ENCODE results near the gene EXD3. TPM values are rescaled to one million over a fixed set of nuclear protein-coding genes. Genes with fewer than 3 reads are reported as not detected.

EXD3 gene
- polyA plus RNA-seq, 1 of the 3 experiments (the other 2 are of a cell fraction) = 11.5 TPM

GRCh38 chr9:137464291-137464999, 41.5 kb upstream of the EXD3 start:
- H3K79me2 ChIP-seq (ENCODE audit: insufficient read depth) = no peaks in the 10 kb centered on the region
- no peaks in the 10 kb centered on the region for H3K9me3 ChIP-seq
- no peaks in the 10 kb centered on the region for H3K9me2 ChIP-seq
- no peak for DNase-seq
- no peaks in the 10 kb centered on the region for H3K27me3 ChIP-seq (ENCODE audit: insufficient read depth)
- ChIA-PET CTCF (interaction anchor here (1.4 kb wide), 1 partner anchor 42 kb away, joined by 3 read pairs; the partner anchor contains the start of gene EXD3), POLR2A (no interaction called here)
- peaks cover 3 to 4% of the 10 kb centered on the region in 2 experiments; a peak in 2 of 4 replicates for H3K4me1 ChIP-seq (ENCODE audit: control insufficient read depth in 1 of 2, insufficient read depth in 2 of 2, low read depth in 1 of 2, low read length in 1 of 2)
- WGBS (ENCODE audit: low lambda C conversion rate) = 89% methylated on average over 11 of the region's 28 CpGs
- H3K36me3 ChIP-seq (replicated peaks in 1 of 2; ENCODE audit: control insufficient read depth in 1 of 2, insufficient read depth in 2 of 2, low read length in 1 of 2) = no peaks in the 10 kb centered on the region
- H3K27ac ChIP-seq (ENCODE audit: low read depth in 2 of 2, low read length in 1 of 2) = no peak overlapping the region
- no peaks in the 10 kb centered on the region for H4K20me1 ChIP-seq (ENCODE audit: insufficient read depth)
- H3K9ac ChIP-seq = no peak overlapping the region
- no peak overlapping the region for H2AFZ ChIP-seq (ENCODE audit: low read depth)
- H3K4me3 ChIP-seq (ENCODE audit: low read depth in 2 of 2, low read length in 1 of 2) = no peak overlapping the region
- no peak overlapping the region for H3K4me2 ChIP-seq
- no peaks in the 10 kb centered on the region for H3F3A ChIP-seq (replicated peaks; ENCODE audit: insufficient read depth)
- TF ChIP-seq PBX3 (IDR thresholded peaks at IDR 0.05) (no peak), USF1 (IDR thresholded peaks at IDR 0.05; ENCODE audit: borderline replicate concordance, low read depth) (no peak), YY1 (IDR thresholded peaks at IDR 0.05; ENCODE audit: low read depth) (no peak), JUND (IDR thresholded peaks at IDR 0.05) (no peak), IRF3 (IDR thresholded peaks at IDR 0.05; ENCODE audit: low read depth, low read length) (no peak), MXI1 (IDR thresholded peaks at IDR 0.05; ENCODE audit: low read depth, low read length) (no peak), MEF2A (IDR thresholded peaks at IDR 0.05; ENCODE audit: borderline replicate concordance, low read depth) (no peak), NRF1 (IDR thresholded peaks at IDR 0.05; ENCODE audit: low read depth, low read length) (no peak), MAX (IDR thresholded peaks at IDR 0.05; ENCODE audit: low read depth) (no peak), SMC3 (IDR thresholded peaks at IDR 0.05; ENCODE audit: low read depth, low read length) (no peak), TEAD4 (IDR thresholded peaks at IDR 0.05; ENCODE audit: borderline replicate concordance, insufficient read depth) (no peak), TCF12 (IDR thresholded peaks at IDR 0.05) (no peak), RXRA (IDR thresholded peaks at IDR 0.05; ENCODE audit: borderline replicate concordance, low read depth) (no peak), RFX5 (IDR thresholded peaks at IDR 0.05; ENCODE audit: low read length) (no peak), NFIC (IDR thresholded peaks at IDR 0.05; ENCODE audit: borderline replicate concordance) (no peak), ZBTB33 (IDR thresholded peaks at IDR 0.05; ENCODE audit: borderline replicate concordance, low read depth) (no peak), GABPA (IDR thresholded peaks at IDR 0.05; ENCODE audit: low read depth) (no peak), RAD21 (IDR thresholded peaks at IDR 0.05; ENCODE audit: low read length) (no peak), FOSL2 (IDR thresholded peaks at IDR 0.05; ENCODE audit: borderline replicate concordance, low read depth) (no peak)

Data from SK-N-SH (cell line).